ENCODE results near the gene ATP1A2. TPM values are rescaled to one million over a fixed set of nuclear protein-coding genes. Genes with fewer than 3 reads are reported as not detected.

ATP1A2 gene
- total and polyA plus RNA-seq, 8 donors, result 0.31 to 104 (median 10.9) TPM

- peaks cover 25 to 83% (median 62%) of the 10 kb centered on the region in 4 donors for H3K4me1 ChIP-seq
- H3K27me3 ChIP-seq, result no peaks in the 10 kb centered on the region
- TF ChIP-seq POLR2A (IDR thresholded peaks at IDR 0.05), result peak in 1 of 4 donors; percentile 39
- peak in 2 of 3 donors; percentile 18 to 69 for TF ChIP-seq POLR2AphosphoS5 (IDR thresholded peaks at IDR 0.05)
- TF ChIP-seq, protein P1, sequence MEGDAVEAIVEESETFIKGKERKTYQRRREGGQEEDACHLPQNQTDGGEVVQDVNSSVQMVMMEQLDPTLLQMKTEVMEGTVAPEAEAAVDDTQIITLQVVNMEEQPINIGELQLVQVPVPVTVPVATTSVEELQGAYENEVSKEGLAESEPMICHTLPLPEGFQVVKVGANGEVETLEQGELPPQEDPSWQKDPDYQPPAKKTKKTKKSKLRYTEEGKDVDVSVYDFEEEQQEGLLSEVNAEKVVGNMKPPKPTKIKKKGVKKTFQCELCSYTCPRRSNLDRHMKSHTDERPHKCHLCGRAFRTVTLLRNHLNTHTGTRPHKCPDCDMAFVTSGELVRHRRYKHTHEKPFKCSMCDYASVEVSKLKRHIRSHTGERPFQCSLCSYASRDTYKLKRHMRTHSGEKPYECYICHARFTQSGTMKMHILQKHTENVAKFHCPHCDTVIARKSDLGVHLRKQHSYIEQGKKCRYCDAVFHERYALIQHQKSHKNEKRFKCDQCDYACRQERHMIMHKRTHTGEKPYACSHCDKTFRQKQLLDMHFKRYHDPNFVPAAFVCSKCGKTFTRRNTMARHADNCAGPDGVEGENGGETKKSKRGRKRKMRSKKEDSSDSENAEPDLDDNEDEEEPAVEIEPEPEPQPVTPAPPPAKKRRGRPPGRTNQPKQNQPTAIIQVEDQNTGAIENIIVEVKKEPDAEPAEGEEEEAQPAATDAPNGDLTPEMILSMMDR (IDR thresholded peaks at IDR 0.05), result no peak
- no peak for TF ChIP-seq EP300 (IDR thresholded peaks at IDR 0.05)
- H3K36me3 ChIP-seq, result peaks cover 0 to 21% (median 20%) of the 10 kb centered on the region in 4 donors
- H3K4me3 ChIP-seq, result peak within 1 kb of the TSS; percentile 58 to 90 (median 80)
- DNase-seq, result peak; percentile 94 to 97
- intact Hi-C loops (cut with DNase I; ENCODE audit: low total_unique reads), result no loop called here
- WGBS, 5 donors, result 0 to 6% (median 2%) methylated on average over 17 to 64 of the region's 64 CpGs
- peak within 1 kb of the TSS; percentile 88 to 97 (median 94) for H3K27ac ChIP-seq
- no peaks in the 10 kb centered on the region for H3K9me3 ChIP-seq
Measured at GRCh38 chr1:160097911-160098851, 17.4 kb upstream of the ATP1A2 start, which contains the start of gene IGSF8. Gene IGSF8 (minus strand): TSS chr1:160098619. CDS start chr1:160098472, 147 bp downstream.

DNA sequence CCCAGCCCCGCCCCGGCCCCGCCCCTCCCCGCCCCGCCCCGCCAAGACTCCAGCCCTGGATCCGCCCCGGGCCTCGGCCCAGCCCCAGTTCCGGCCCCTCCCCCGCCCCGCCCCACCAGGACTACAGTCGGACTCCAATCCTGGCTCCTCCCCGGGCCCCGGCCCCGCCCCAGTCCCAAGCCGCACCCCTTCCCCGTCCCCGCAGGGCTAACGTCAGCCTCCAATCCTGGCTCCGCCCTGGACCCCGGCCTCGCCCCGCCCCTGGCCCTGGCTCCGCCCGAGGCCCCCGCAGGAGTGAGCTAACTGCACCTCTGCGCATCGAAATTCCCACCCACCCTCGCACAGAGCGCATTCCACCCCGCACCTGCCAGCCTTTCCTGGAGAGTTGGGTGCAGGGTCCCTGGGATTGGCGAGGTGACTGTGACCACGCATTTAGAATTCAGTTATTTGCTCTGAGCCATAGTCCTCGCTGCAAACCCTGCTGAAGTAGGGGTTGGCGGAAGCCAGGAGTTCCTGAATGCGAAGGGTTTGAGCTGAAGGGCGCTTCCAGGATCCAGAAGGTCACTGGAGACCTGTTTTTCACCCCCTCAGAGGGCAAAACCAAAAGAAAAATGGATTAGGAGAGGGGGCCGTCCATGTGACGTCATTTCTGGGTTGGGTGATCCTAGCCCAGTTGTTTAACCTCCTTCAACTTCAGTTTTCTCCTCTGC, 16.6 kb upstream of the ATP1A2 start:
- intact Hi-C loops (cut with DNase I; ENCODE audit: low total_unique reads), result no loop called here
- H3K27ac ChIP-seq, result peak overlapping the region; percentile 88 to 97 (median 94)
- peaks cover 25 to 84% (median 65%) of the 10 kb centered on the region in 4 donors for H3K4me1 ChIP-seq
- H3K9me3 ChIP-seq, result no peaks in the 10 kb centered on the region
- peak; percentile 43 to 78 (median 73) for TF ChIP-seq POLR2AphosphoS5 (IDR thresholded peaks at IDR 0.05)
- TF ChIP-seq EP300 (IDR thresholded peaks at IDR 0.05), result no peak
- H3K4me3 ChIP-seq, result peak overlapping the region; percentile 58 to 90 (median 80)
- 2 to 4% (median 3%) methylated on average over 10 to 40 of the region's 40 CpGs for WGBS, 5 donors
- H3K27me3 ChIP-seq, result no peaks in the 10 kb centered on the region
- H3K36me3 ChIP-seq, result peaks cover 0 to 13% (median 12%) of the 10 kb centered on the region in 4 donors
- DNase-seq, result peak; percentile 98 to 99

- intact Hi-C loops (cut with DNase I; ENCODE audit: low total_unique reads), result loop anchor here (10.0 kb wide), 2 partner anchors 95 to 195 kb away; partner anchors contain the start of gene CASQ1
- TF ChIP-seq POLR2A (IDR thresholded peaks at IDR 0.05) (no peak), POLR2AphosphoS5 (IDR thresholded peaks at IDR 0.05) (no peak)
- TF ChIP-seq, protein P1 (IDR thresholded peaks at IDR 0.05), result no peak
- Histone ChIP-seq H3K27me3 (no peaks in the 10 kb centered on the region), H3K4me3 (no peak overlapping the region), H3K36me3 (peaks cover 0 to 5% (median 4%) of the 10 kb centered on the region in 4 donors), H3K4me1 (peaks cover 25 to 86% (median 67%) of the 10 kb centered on the region in 4 donors), H3K9me3 (no peaks in the 10 kb centered on the region), H3K27ac (peak overlapping the region; percentile 24 to 97 (median 93))
- 92 to 100% (median 93%) methylated on average over 2 of the region's 2 CpGs for WGBS, 5 donors
- no peak for DNase-seq
Measured at GRCh38 chr1:160099716-160100375, 15.7 kb upstream of the ATP1A2 start.

- Histone ChIP-seq H3K4me3 (no peak overlapping the region), H3K4me1 (peaks cover 22 to 73% (median 57%) of the 10 kb centered on the region in 4 donors), H3K9me3 (no peaks in the 10 kb centered on the region), H3K27me3 (no peaks in the 10 kb centered on the region), H3K36me3 (no peaks in the 10 kb centered on the region), H3K27ac (peak overlapping the region in 4 of 5 donors; percentile 33 to 97 (median 76))
- TF ChIP-seq POLR2A (IDR thresholded peaks at IDR 0.05) (no peak), POLR2AphosphoS5 (IDR thresholded peaks at IDR 0.05) (peak in 2 of 3 donors; percentile 40 to 72), EP300 (IDR thresholded peaks at IDR 0.05) (no peak)
- TF ChIP-seq, protein P1 (IDR thresholded peaks at IDR 0.05), result peak in 6 of 7 experiments; percentile 18 to 96 (median 89)
- DNase-seq, result peak; percentile 80 to 92
- 20 to 24% (median 22%) methylated on average over 13 of the region's 13 CpGs for WGBS, 5 donors
- intact Hi-C loops (cut with DNase I; ENCODE audit: low total_unique reads), result loop anchor here (10.0 kb wide), 2 partner anchors 94 to 194 kb away; partner anchors contain the start of gene CASQ1
Measured at GRCh38 chr1:160101037-160101716, 14.4 kb upstream of the ATP1A2 start.
